COR-L47 (cell line): ENCODE measurements around the gene OTOA.
"Not testable (repeated sequence)": the region's sequence is repeated elsewhere in the genome, so short reads cannot be mapped to it uniquely, and the experiment has no call there.

ENCODE experiments used
- DNase-seq: peaks from one replicate; lab custom pipeline; 2025; lab: John Stamatoyannopoulos, UW

OTOA gene

GRCh38 chr16:21663889-21664647 lies at the start of gene OTOA:
TSS of gene OTOA (plus strand) at chr16:21663968. CDS start at chr16:21678515, 14,547 bp downstream.
- no peak for DNase-seq

GRCh38 chr16:21614896-21615295 lies 48.9 kb upstream of the OTOA start:
- DNase-seq: no peak

GRCh38 chr16:21617607-21618006 lies 46.2 kb upstream of the OTOA start:
- no peak for DNase-seq

GRCh38 chr16:21618281-21618680 lies 45.5 kb upstream of the OTOA start:
- DNase-seq: no peak

GRCh38 chr16:21619765-21620425 lies 43.9 kb upstream of the OTOA start:
- DNase-seq: no peak

- DNase-seq: no peak
Measured at GRCh38 chr16:21620592-21620991, 43.2 kb upstream of the OTOA start.

GRCh38 chr16:21622545-21622944 lies 41.2 kb upstream of the OTOA start:
- DNase-seq: no peak

GRCh38 chr16:21625026-21625425 lies 38.7 kb upstream of the OTOA start:
- DNase-seq: no peak

- DNase-seq: no peak
Measured at GRCh38 chr16:21626659-21627277, 37.0 kb upstream of the OTOA start.

GRCh38 chr16:21628121-21628726 lies 35.5 kb upstream of the OTOA start:
- no peak for DNase-seq

- no peak for DNase-seq
Measured at GRCh38 chr16:21628772-21629171, 35.0 kb upstream of the OTOA start.

GRCh38 chr16:21629616-21630539 lies 33.9 kb upstream of the OTOA start:
- DNase-seq: not testable (repeated sequence)

- not testable (repeated sequence) for DNase-seq
Measured at GRCh38 chr16:21630866-21631265, 32.9 kb upstream of the OTOA start.

- not testable (repeated sequence) for DNase-seq
Measured at GRCh38 chr16:21631376-21631775, 32.4 kb upstream of the OTOA start.

GRCh38 chr16:21631951-21632575 lies 31.7 kb upstream of the OTOA start:
- not testable (repeated sequence) for DNase-seq

- no peak for DNase-seq
Measured at GRCh38 chr16:21634216-21634615, 29.6 kb upstream of the OTOA start.

GRCh38 chr16:21635694-21636093 lies 28.1 kb upstream of the OTOA start:
- not testable (repeated sequence) for DNase-seq

GRCh38 chr16:21637032-21637968 lies 26.5 kb upstream of the OTOA start:
- no peak for DNase-seq

GRCh38 chr16:21638573-21638975 lies 25.2 kb upstream of the OTOA start:
- no peak for DNase-seq

- no peak for DNase-seq
Measured at GRCh38 chr16:21639493-21639892, 24.3 kb upstream of the OTOA start.
